Natural killer cell treated with Interleukin-12 subunit alpha and Interleukin-12 subunit beta and Interleukin-15 and Interleukin-18, amount 100 ng/mL, for 72 hours (primary cell): Measurements from ENCODE around the gene ENTHD1. TPM values are rescaled to one million over a fixed set of nuclear protein-coding genes. Genes with fewer than 3 reads are reported as not detected.

Experiments used
- ATAC-seq, 2 donors: fragments of 150-1000 bp; cut with Tn5 transposase in 1 of 2; sonication (Bioruptor Pico), chemical (Tn5 transposase) in 1 of 2; 2 replicates each; pipeline ENCODE4 v1.10.0; 2021
- DNase-seq: peaks from one replicate; pipeline ENCODE4 v3.0.0; 2022; ENCODE audit warnings: low spot score
- H3K27ac Mint-ChIP-seq, 2 donors: 1 replicate in 1 of 2; 2 replicates in 1 of 2; pipeline ENCODE4 v1.8.0; 2022; ENCODE audit warnings: mixed read lengths in 2 of 2, mild to moderate bottlenecking in 1 of 2, moderate library complexity in 1 of 2
- H3K27me3 Mint-ChIP-seq, 2 donors: 1 replicate in 1 of 2; 2 replicates in 1 of 2; pipeline ENCODE4 v1.8.0; 2022; ENCODE audit warnings: mixed read lengths in 2 of 2
- H3K36me3 Mint-ChIP-seq: one replicate; pipeline ENCODE4 v1.8.0; 2022; ENCODE audit warnings: mixed read lengths
- H3K4me1 Mint-ChIP-seq, 2 donors: 1 replicate in 1 of 2; 2 replicates in 1 of 2; pipeline ENCODE4 v1.8.0; 2022; ENCODE audit warnings: low read depth in 2 of 2, mixed read lengths in 2 of 2, mild to moderate bottlenecking in 1 of 2
- H3K4me3 Mint-ChIP-seq: one replicate; pipeline ENCODE4 v1.8.0; 2022; ENCODE audit warnings: mixed read lengths
- H3K9me3 Mint-ChIP-seq: 2 replicates; pipeline ENCODE4 v1.8.0; 2022; ENCODE audit warnings: mixed read lengths
- total RNA-seq, 2 donors: library from RNA; stranded (reverse); gene quantifications; one replicate each; pipeline ENCODE4 v1.2.3, GENCODE V29; 2022

The ENTHD1 gene
- total RNA-seq, 2 donors from 2014 or later = not detected

- peaks cover 8 to 21% of the 10 kb centered on the region in 2 donors for H3K27me3 Mint-ChIP-seq
Observed at GRCh38 chr22:39732625-39733024, 160.9 kb downstream of the ENTHD1 start.

GRCh38 chr22:39731881-39732555 is 161.5 kb downstream of the ENTHD1 start:
- H3K36me3 Mint-ChIP-seq = no peaks in the 10 kb centered on the region
- no peaks in the 10 kb centered on the region for H3K9me3 Mint-ChIP-seq
- no peak overlapping the region for H3K27ac Mint-ChIP-seq
- ATAC-seq = peak in 1 of 2 donors; percentile 4
- peaks cover 8 to 22% of the 10 kb centered on the region in 2 donors for H3K27me3 Mint-ChIP-seq
- DNase-seq = no peak
- H3K4me1 Mint-ChIP-seq = no peaks in the 10 kb centered on the region
- no peak overlapping the region for H3K4me3 Mint-ChIP-seq

More at GRCh38 chr22:39732625-39733024, 160.9 kb downstream of the ENTHD1 start:
- Mint-ChIP-seq H3K36me3 (no peaks in the 10 kb centered on the region), H3K27ac (no peak overlapping the region), H3K4me1 (no peaks in the 10 kb centered on the region), H3K4me3 (no peak overlapping the region), H3K9me3 (no peaks in the 10 kb centered on the region)
- DNase-seq = no peak
- no peak for ATAC-seq

GRCh38 chr22:39731481-39731880 is 162.1 kb downstream of the ENTHD1 start:
- Mint-ChIP-seq H3K4me3 (no peak overlapping the region), H3K9me3 (no peaks in the 10 kb centered on the region), H3K4me1 (no peaks in the 10 kb centered on the region), H3K27me3 (peaks cover 8 to 22% of the 10 kb centered on the region in 2 donors), H3K27ac (no peak overlapping the region), H3K36me3 (no peaks in the 10 kb centered on the region)
- DNase-seq = no peak
- peak in 1 of 2 donors; percentile 10 for ATAC-seq

- H3K27ac Mint-ChIP-seq = no peak overlapping the region
- H3K4me3 Mint-ChIP-seq = no peak overlapping the region
- H3K36me3 Mint-ChIP-seq = no peaks in the 10 kb centered on the region
- no peak for DNase-seq
- H3K27me3 Mint-ChIP-seq = peaks cover 0 to 16% of the 10 kb centered on the region in 2 donors
- H3K9me3 Mint-ChIP-seq = no peaks in the 10 kb centered on the region
- ATAC-seq = no peak
- H3K4me1 Mint-ChIP-seq = no peaks in the 10 kb centered on the region
Observed at GRCh38 chr22:39729141-39729934, 164.2 kb downstream of the ENTHD1 start.

GRCh38 chr22:39728236-39728860 is 165.2 kb downstream of the ENTHD1 start:
- Mint-ChIP-seq H3K9me3 (no peaks in the 10 kb centered on the region), H3K36me3 (no peaks in the 10 kb centered on the region), H3K27me3 (peaks cover 0 to 16% of the 10 kb centered on the region in 2 donors), H3K4me1 (peaks cover 0 to under 1% of the 10 kb centered on the region in 2 donors), H3K4me3 (no peak overlapping the region), H3K27ac (no peak overlapping the region)
- ATAC-seq (no peak), DNase-seq (no peak)

- H3K4me3 Mint-ChIP-seq = no peak overlapping the region
- H3K27me3 Mint-ChIP-seq = peaks cover 0 to 11% of the 10 kb centered on the region in 2 donors
- peaks cover 1 to 2% of the 10 kb centered on the region in 2 donors for H3K4me1 Mint-ChIP-seq
- no peak for ATAC-seq
- no peak overlapping the region for H3K27ac Mint-ChIP-seq
- DNase-seq = no peak
- no peaks in the 10 kb centered on the region for H3K9me3 Mint-ChIP-seq
- no peaks in the 10 kb centered on the region for H3K36me3 Mint-ChIP-seq
Observed at GRCh38 chr22:39727541-39727940, 166.0 kb downstream of the ENTHD1 start.

GRCh38 chr22:39725351-39726035 is 168.1 kb downstream of the ENTHD1 start:
- Mint-ChIP-seq H3K27ac (no peak overlapping the region), H3K4me3 (no peak overlapping the region), H3K9me3 (no peaks in the 10 kb centered on the region), H3K36me3 (no peaks in the 10 kb centered on the region), H3K27me3 (peaks cover 0 to 9% of the 10 kb centered on the region in 2 donors), H3K4me1 (peaks cover 2 to 9% of the 10 kb centered on the region in 2 donors)
- no peak for DNase-seq
- no peak for ATAC-seq

GRCh38 chr22:39724857-39725256 is 168.7 kb downstream of the ENTHD1 start:
- ATAC-seq = no peak
- Mint-ChIP-seq H3K27ac (no peak overlapping the region), H3K27me3 (peaks cover 0 to 9% of the 10 kb centered on the region in 2 donors), H3K4me1 (peaks cover 3 to 9% of the 10 kb centered on the region in 2 donors), H3K36me3 (no peaks in the 10 kb centered on the region), H3K9me3 (no peaks in the 10 kb centered on the region), H3K4me3 (no peak overlapping the region)
- no peak for DNase-seq

GRCh38 chr22:39724390-39724789 is 169.2 kb downstream of the ENTHD1 start:
- DNase-seq (no peak), ATAC-seq (no peak)
- Mint-ChIP-seq H3K4me1 (peaks cover 8 to 9% of the 10 kb centered on the region in 2 donors), H3K27ac (no peak overlapping the region), H3K27me3 (peaks cover 0 to 9% of the 10 kb centered on the region in 2 donors), H3K36me3 (no peaks in the 10 kb centered on the region), H3K9me3 (no peaks in the 10 kb centered on the region), H3K4me3 (no peak overlapping the region)

GRCh38 chr22:39723899-39724351 is 169.6 kb downstream of the ENTHD1 start:
- Mint-ChIP-seq H3K27ac (no peak overlapping the region), H3K36me3 (no peaks in the 10 kb centered on the region), H3K9me3 (no peaks in the 10 kb centered on the region), H3K4me3 (no peak overlapping the region), H3K4me1 (peaks cover 9 to 13% of the 10 kb centered on the region in 2 donors), H3K27me3 (peaks cover 0 to 9% of the 10 kb centered on the region in 2 donors)
- ATAC-seq (peak in 1 of 2 donors; percentile 31), DNase-seq (no peak)

GRCh38 chr22:39723463-39723862 is 170.1 kb downstream of the ENTHD1 start:
- Mint-ChIP-seq H3K27me3 (peaks cover 0 to 9% of the 10 kb centered on the region in 2 donors), H3K4me3 (no peak overlapping the region), H3K4me1 (peaks cover 9 to 13% of the 10 kb centered on the region in 2 donors), H3K9me3 (no peaks in the 10 kb centered on the region), H3K27ac (no peak overlapping the region), H3K36me3 (no peaks in the 10 kb centered on the region)
- peak; percentile 34 for DNase-seq
- no peak for ATAC-seq

GRCh38 chr22:39722501-39722900 is 171.1 kb downstream of the ENTHD1 start:
- Mint-ChIP-seq H3K4me1 (peaks cover 9 to 13% of the 10 kb centered on the region in 2 donors), H3K27ac (no peak overlapping the region), H3K9me3 (no peaks in the 10 kb centered on the region), H3K27me3 (peaks cover 0 to 7% of the 10 kb centered on the region in 2 donors), H3K36me3 (no peaks in the 10 kb centered on the region), H3K4me3 (no peak overlapping the region)
- ATAC-seq = no peak
- DNase-seq = no peak

GRCh38 chr22:39722032-39722325 is 171.6 kb downstream of the ENTHD1 start:
- H3K4me3 Mint-ChIP-seq = no peak overlapping the region
- peaks cover 0 to 5% of the 10 kb centered on the region in 2 donors for H3K27me3 Mint-ChIP-seq
- no peaks in the 10 kb centered on the region for H3K9me3 Mint-ChIP-seq
- DNase-seq (no peak), ATAC-seq (no peak)
- peaks cover 9 to 13% of the 10 kb centered on the region in 2 donors for H3K4me1 Mint-ChIP-seq
- no peak overlapping the region for H3K27ac Mint-ChIP-seq
- no peaks in the 10 kb centered on the region for H3K36me3 Mint-ChIP-seq
